DMS53 treated with DMSO at 0.1 percent for 48 hours (cell line): ENCODE results near the gene DGCR6.
"Not testable (repeated sequence)": the region's sequence is repeated elsewhere in the genome, so short reads cannot be mapped to it uniquely, and the experiment has no call there.

Experiments
- DNase-seq: peaks from one replicate; lab custom pipeline; 2025; ENCODE audit not compliant: unreplicated experiment; lab: John Stamatoyannopoulos, UW

The DGCR6 gene

GRCh38 chr22:18905540-18906409 lies at the start of gene DGCR6:
TSS of gene DGCR6 (plus strand) at chr22:18906320. CDS start at chr22:18906375, 55 bp downstream.
- no peak for DNase-seq

DNA sequence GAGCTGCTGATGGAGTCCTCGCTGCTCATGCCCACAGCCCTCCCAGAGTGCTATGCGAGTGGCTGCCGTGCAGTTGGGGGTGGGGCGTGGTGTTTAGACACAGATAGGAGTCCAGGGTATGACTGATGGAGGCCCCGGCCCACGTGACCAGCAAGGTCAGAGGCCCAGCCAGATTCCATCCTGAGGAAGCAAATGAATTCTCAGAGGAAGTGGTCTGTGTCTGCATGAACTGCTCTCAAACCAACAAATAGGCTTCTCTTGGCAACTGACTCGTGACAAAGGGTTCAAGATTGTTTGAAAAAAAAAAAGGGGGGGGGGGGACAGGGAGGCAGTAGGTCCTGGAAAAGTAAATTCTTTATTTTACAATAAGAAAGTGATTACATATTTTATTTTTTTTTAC lies 46.8 kb upstream of the DGCR6 start:
- DNase-seq: not testable (repeated sequence)

DNA sequence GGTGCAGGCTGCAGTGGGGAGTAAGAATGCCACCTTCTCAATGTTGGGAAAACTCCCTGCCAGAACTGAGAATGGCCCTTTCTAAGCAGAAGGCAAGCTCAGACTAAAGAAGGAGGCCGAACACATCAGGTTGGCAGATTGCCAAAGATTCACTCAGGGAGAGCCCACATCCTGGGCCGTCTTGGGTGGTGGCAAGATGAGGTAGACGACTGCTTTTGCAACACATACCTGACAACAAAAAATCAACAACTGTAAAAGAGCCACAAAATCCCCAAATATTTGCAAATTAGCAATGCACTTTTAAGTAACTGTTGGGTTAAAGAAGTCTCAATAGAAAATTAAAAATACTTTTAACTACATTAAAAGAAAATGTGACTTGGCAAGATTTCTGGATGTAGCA lies 24.9 kb upstream of the DGCR6 start:
- not testable (repeated sequence) for DNase-seq

- not testable (repeated sequence) for DNase-seq
Measured at GRCh38 chr22:18884465-18884864, 21.7 kb upstream of the DGCR6 start.

DNA sequence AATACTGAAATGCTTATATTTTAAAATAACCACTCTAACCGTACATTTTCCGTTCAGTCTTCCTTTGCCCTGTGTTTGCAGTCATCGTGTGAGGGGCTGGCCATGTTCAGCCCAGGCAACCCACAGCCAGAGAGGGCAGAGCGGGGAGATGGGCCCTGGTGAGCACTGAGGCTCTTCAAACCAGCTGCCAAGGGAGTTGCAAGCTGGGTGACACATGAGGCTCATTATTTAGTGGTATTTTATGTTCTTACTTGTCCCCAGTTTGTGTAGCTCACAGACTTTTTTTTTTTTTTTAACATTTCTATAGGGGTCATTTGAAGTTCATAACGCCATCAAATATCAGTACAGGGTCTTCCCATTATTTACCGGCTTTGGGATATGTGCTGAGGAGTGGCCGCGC lies 18.0 kb upstream of the DGCR6 start:
- DNase-seq: no peak

DNA sequence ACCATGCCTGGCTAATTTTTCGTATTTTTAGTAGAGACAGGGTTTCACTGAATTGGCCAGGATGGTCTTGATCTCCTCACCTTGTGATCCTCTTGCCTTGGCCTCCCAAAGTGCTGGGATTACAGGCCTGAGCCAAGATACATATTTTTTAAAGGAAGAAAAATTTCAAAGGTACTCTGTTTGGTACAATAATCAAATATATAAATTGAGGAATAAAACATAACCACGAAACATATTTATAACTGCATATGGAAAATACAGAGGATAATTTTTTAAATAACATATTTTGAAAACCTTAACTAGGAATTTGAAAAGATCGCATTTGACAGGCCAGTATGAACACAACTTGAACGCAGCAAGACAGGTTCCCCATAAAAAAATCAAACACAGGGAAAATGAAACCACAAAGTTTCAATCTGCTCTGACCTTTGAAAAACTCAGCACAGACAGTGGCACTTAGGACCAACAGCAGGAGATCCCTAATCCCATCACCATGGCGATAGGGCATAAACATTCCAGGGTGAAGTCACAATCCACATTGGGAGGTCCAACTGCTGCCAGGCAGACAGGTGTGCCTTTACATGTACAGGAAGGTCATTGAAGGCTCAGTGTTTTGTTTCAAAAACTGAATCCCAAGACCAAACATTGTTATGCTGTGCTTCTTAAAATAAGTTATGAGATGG lies 15.5 kb upstream of the DGCR6 start:
- not testable (repeated sequence) for DNase-seq

DNA sequence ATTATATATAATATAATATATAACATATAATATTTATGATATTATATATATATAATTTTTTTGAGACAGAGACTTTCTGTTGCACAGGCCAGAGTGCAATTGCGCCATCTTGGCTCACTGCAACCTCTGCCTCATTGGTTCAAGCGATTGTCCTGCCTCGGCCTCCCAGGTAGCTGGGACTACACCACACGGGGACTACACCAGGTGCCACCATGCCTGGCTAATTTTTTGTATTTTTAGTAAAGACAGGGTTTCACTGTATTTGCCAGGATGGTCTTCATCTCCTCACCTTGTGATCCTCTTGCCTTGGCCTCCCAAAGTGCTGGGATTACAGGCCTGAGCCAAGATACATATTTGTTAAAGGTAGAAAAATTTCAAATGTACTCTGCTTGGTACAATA lies 12.3 kb upstream of the DGCR6 start:
- not testable (repeated sequence) for DNase-seq

- not testable (repeated sequence) for DNase-seq
Measured at GRCh38 chr22:18896037-18896657, 10.0 kb upstream of the DGCR6 start.

DNA sequence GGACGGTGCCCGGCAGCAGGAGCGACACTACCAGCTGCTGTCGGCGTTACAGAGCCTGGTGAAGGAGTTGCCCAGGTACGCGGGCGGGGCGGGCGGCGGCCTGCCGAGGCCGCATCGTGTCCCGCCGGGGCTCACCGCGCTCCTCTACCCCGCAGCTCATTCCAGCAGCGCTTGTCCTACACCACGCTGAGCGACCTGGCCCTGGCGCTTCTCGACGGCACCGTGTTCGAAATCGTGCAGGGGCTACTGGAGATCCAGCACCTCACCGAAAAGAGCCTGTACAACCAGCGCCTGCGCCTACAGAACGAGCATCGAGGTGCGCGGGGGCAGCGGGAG lies 258 bp downstream of the DGCR6 start:
- not testable (repeated sequence) for DNase-seq

- no peak for DNase-seq
Measured at GRCh38 chr22:18906896-18907295, 776 bp downstream of the DGCR6 start.

- no peak for DNase-seq
Measured at GRCh38 chr22:18909556-18909955, 3.4 kb downstream of the DGCR6 start.

DNA sequence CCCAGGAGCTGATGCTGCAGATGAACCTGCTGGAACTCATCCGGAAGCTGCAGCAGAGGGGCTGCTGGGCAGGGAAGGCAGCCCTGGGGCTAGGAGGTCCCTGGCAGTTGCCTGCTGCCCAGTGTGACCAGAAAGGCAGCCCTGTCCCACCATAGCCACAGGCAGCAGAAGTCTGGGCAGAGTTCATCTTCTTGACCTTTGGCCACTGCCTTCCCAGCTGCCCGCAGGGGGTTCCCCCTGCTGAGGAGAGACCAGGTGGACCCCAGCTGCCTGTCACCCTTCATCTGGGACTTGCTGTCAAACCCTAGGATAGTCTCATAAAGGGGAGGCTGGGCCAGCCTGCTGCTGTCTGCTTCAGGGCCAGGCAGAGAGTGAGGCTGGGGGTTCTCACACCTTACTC lies 5.4 kb downstream of the DGCR6 start:
- DNase-seq: not testable (repeated sequence)

- DNase-seq: not testable (repeated sequence)
Measured at GRCh38 chr22:18912264-18912946, 6.3 kb downstream of the DGCR6 start.

DNA sequence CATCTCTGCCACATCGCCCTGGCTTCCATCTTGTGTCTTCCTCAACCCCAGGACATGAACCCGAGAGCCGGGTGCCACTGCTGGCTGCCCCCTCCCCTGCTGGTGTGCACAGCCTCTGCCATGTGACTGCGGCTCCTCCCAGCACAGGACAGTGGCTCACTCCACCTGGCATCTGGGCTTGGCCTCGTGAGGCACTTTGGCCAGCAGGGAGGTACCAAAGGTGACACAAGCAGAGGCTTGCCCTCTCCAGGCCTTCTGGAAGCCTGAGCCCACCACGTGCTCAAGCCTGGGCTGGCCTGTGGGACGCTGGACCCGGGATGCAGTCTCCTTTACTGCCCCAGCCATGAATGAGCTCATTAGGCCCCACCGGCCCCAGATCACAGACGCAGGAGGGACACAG lies 8.4 kb downstream of the DGCR6 start:
- not testable (repeated sequence) for DNase-seq

- DNase-seq: not testable (repeated sequence)
Measured at GRCh38 chr22:18915550-18915949, 9.4 kb downstream of the DGCR6 start.

GRCh38 chr22:18917818-18918217 lies 11.7 kb downstream of the DGCR6 start:
- DNase-seq: not testable (repeated sequence)

- not testable (repeated sequence) for DNase-seq
Measured at GRCh38 chr22:18920257-18920902, 14.3 kb downstream of the DGCR6 start.

DNA sequence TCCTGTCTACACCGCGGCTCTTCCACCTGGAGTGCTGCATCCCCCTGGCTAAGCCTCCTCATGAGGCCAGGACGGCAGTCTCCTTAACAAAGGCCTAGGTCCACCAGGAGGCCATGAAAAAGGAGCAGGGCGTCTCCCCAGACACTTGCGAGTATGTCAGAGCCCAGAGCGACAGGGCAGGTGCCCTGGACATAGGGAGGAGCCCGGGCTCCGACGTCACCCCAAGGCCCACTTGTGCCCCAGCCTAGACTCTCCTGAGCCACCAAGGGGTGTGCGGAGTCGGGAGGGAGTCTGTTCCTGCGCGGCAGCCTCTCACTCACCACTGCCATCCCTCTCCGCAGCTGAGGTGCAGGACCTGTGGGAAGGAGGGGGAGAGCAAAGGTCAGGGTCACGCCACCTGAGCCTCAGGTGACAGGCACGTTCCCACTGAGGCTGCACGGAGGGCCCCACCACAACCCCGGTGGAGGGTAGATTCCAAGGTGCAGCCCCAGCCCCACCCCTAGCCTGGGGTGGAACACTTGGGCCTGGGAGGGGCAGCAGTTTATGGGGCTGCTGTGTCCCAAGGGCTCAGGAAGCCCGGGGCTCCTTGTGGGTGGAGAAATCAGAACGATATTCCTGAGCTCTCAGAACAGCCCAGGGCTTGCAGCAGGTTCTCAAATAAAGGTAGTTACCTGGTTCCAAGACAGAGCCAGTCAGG lies 19.4 kb downstream of the DGCR6 start:
- DNase-seq: no peak

DNA sequence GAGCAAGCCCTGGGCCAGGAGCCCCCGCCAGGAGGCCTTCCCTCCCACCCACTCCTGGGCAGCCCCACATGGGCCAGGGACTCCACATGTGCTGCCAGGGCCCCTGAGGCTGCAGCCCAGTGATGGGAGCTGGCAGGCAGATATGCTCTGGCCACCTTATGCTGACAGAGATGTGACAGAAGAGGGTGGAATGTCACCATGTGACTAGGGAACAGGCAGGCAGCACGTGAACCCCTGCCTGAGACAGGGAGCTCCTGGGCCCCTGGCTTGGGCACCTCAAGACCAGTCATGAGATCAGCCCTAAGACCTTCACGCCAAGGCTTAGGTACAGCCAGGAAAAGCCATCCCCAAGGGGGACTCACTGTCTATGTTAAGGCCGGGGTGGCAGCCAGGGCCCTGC lies 20.9 kb downstream of the DGCR6 start:
- no peak for DNase-seq

- DNase-seq: no peak
Measured at GRCh38 chr22:18927573-18927972, 21.5 kb downstream of the DGCR6 start.
